Parathyroid adenoma (tissue), 2 donors: ENCODE data around the gene METTL15.
"Not testable (repeated sequence)": the region's sequence is repeated elsewhere in the genome, so short reads cannot be mapped to it uniquely, and the experiment has no call there.

ENCODE experiments used
- H2AFZ ChIP-seq: fragments of 300-600 bp; sonication (generic); one replicate; pipeline ENCODE4 v1.7.0; 2017; ENCODE audit warnings: antibody characterized with exemption, mild to moderate bottlenecking
- H3K27ac ChIP-seq: fragments of 300-600 bp; sonication (generic); one replicate; pipeline ENCODE4 v1.7.0; 2017
- H3K27me3 ChIP-seq: fragments of 300-600 bp; sonication (generic); one replicate; pipeline ENCODE4 v1.7.0; 2017; ENCODE audit warnings: low read length; ENCODE audit not compliant: control insufficient read depth, insufficient read depth
- H3K36me3 ChIP-seq: fragments of 300-600 bp; sonication (generic); one replicate; pipeline ENCODE4 v1.7.0; 2017; ENCODE audit warnings: low read length; ENCODE audit not compliant: control insufficient read depth, insufficient read depth
- H3K4me1 ChIP-seq: fragments of 300-600 bp; sonication (generic); one replicate; pipeline ENCODE4 v1.7.0; 2017; ENCODE audit warnings: control low read depth
- H3K4me2 ChIP-seq: fragments of 300-600 bp; sonication (generic); one replicate; pipeline ENCODE4 v1.7.0; 2017; ENCODE audit warnings: low read length
- H3K4me3 ChIP-seq: fragments of 300-600 bp; sonication (generic); one replicate; pipeline ENCODE4 v1.7.0; 2017; ENCODE audit warnings: low read depth, low read length
- H3K79me2 ChIP-seq: fragments of 300-600 bp; sonication (generic); one replicate; pipeline ENCODE4 v1.7.0; 2017; ENCODE audit warnings: control low read depth
- H3K9ac ChIP-seq: fragments of 300-600 bp; sonication (generic); one replicate; pipeline ENCODE4 v1.7.0; 2017; ENCODE audit warnings: mild to moderate bottlenecking
- H3K9me3 ChIP-seq: fragments of 300-600 bp; sonication (generic); one replicate; pipeline ENCODE4 v1.7.0; 2017; ENCODE audit warnings: low read length; ENCODE audit not compliant: control insufficient read depth
- CTCF ChIP-seq: fragments of 300-600 bp; sonication (generic); IDR thresholded peaks from one replicate; pipeline ENCODE4 v1.7.0; 2017; ENCODE audit warnings: antibody characterized with exemption, mild to moderate bottlenecking
- donor health status: primary hyperparathyroidism.

Gene METTL15

GRCh38 chr11:28092786-28093185, 15.4 kb upstream of the METTL15 start:
- Histone ChIP-seq H2AFZ (no peak overlapping the region), H3K27me3 (no peaks in the 10 kb centered on the region), H3K79me2 (no peaks in the 10 kb centered on the region)

GRCh38 chr11:28098257-28098656, 9.9 kb upstream of the METTL15 start:
- Histone ChIP-seq H3K4me3 (no peak overlapping the region), H3K4me1 (no peaks in the 10 kb centered on the region), H3K4me2 (no peak overlapping the region), H3K79me2 (no peaks in the 10 kb centered on the region), H3K9ac (no peak overlapping the region), H3K27me3 (no peaks in the 10 kb centered on the region), H3K27ac (no peak overlapping the region), H3K9me3 (no peaks in the 10 kb centered on the region), H2AFZ (no peak overlapping the region), H3K36me3 (no peaks in the 10 kb centered on the region)
- TF ChIP-seq CTCF: no peak

More at GRCh38 chr11:28092786-28093185, 15.4 kb upstream of the METTL15 start:
- TF ChIP-seq CTCF: no peak
- Histone ChIP-seq H3K4me1 (no peaks in the 10 kb centered on the region), H3K9ac (no peak overlapping the region), H3K4me3 (no peak overlapping the region), H3K9me3 (no peaks in the 10 kb centered on the region), H3K27ac (no peak overlapping the region), H3K36me3 (no peaks in the 10 kb centered on the region), H3K4me2 (no peak overlapping the region)

DNA sequence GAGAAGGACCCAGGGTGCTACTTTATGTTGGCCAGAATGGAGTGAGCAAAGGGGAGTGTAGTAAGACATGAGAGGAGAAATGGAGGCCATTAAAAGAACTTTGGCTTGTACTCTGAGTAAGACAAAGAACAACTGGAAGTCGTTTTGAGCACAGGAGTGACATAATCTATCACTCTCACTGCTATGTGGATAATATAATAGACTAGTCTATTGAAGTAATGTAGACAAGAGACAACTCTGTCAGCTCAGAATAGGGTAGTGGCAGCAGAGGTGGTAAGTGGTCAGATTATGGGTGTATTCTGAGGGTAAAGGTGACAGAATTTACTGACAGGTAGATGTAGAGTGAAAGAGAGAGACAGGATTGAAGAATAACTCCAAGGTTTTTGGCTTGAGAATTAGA, 8.5 kb upstream of the METTL15 start:
- Histone ChIP-seq H3K27me3 (no peaks in the 10 kb centered on the region), H3K9ac (no peak overlapping the region), H3K4me3 (no peak overlapping the region), H3K36me3 (no peaks in the 10 kb centered on the region), H3K79me2 (no peaks in the 10 kb centered on the region), H3K4me2 (no peak overlapping the region), H2AFZ (no peak overlapping the region), H3K27ac (no peak overlapping the region), H3K4me1 (no peaks in the 10 kb centered on the region), H3K9me3 (no peaks in the 10 kb centered on the region)
- TF ChIP-seq CTCF: no peak

DNA sequence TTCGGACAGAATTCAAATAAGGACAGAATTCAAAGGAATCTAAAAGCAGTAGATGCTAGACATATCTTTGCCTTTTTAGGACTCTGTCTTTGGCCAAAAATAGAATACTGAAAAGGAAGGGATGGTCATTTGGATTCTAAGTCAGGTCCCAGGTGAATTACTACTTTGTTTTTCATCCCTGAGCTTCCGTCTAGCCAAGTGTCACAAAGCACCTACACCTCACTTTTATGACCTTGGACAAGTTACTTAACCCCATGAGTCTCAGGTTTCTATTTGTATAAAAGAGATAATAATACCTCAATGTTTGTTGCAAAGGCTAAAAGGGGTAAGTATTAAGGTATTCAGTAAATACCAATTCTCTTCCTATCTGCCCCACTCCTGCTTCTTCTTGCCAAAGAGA, 7.5 kb upstream of the METTL15 start:
- Histone ChIP-seq H3K27ac (no peak overlapping the region), H3K4me2 (no peak overlapping the region), H3K79me2 (no peaks in the 10 kb centered on the region), H2AFZ (no peak overlapping the region), H3K9me3 (no peaks in the 10 kb centered on the region), H3K36me3 (no peaks in the 10 kb centered on the region), H3K27me3 (no peaks in the 10 kb centered on the region), H3K9ac (no peak overlapping the region), H3K4me3 (no peak overlapping the region), H3K4me1 (no peaks in the 10 kb centered on the region)
- TF ChIP-seq CTCF: no peak

DNA sequence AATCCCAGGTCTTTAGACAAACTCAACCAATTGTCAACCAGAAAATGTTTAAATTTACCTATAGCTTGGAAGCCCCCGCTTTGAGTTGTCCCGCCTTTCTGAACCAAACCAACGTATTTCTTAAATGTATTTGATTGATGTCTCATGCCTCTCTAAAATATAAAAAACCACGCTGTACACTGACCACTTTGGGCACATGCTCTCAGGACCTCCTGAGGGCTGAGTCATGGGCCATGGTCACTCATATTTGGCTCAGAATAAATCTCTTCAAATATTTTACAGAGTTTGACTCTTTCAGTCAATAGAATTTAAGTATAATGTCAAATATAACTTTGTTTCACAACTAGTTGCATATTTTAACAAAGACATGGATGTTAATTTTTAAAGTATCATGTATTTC, 5.9 kb upstream of the METTL15 start:
- H2AFZ ChIP-seq, H3K4me1 ChIP-seq, H3K4me3 ChIP-seq, H3K9me3 ChIP-seq, H3K4me2 ChIP-seq, H3K79me2 ChIP-seq, H3K36me3 ChIP-seq, H3K27ac ChIP-seq, H3K9ac ChIP-seq, H3K27me3 ChIP-seq: not testable (repeated sequence)
